Vagina (tissue), 2 donors: ENCODE measurements around the gene MPIG6B.

Experiments
- CTCF ChIP-seq, 3 experiments: fragments of 450-650 bp in 2 of 3; fragments of 200-600 bp in 1 of 3; sonication (generic) in 1 of 3; IDR thresholded peaks; one replicate each; pipeline ENCODE4 v1.5.1; 2017 to 2019; ENCODE audit warnings: antibody characterized with exemption in 3 of 3, mild to moderate bottlenecking in 2 of 3, moderate library complexity in 2 of 3
- POLR2A ChIP-seq, 2 donors: fragments of 450-650 bp; IDR thresholded peaks; one replicate each; pipeline ENCODE4 v1.6.1; 2017; ENCODE audit warnings: antibody characterized with exemption in 2 of 2, mild to moderate bottlenecking in 2 of 2, moderate library complexity in 2 of 2

GRCh38 chr6:31728767-31729514 lies 5.8 kb downstream of the MPIG6B start, which contains the start of gene DDAH2:
- no peak for TF ChIP-seq POLR2A (IDR thresholded peaks at IDR 0.05)
- no peak for TF ChIP-seq CTCF (IDR thresholded peaks at IDR 0.05)
